HG02642 (cell line): ENCODE measurements around the gene SMARCB1.

Source experiments
- ATAC-seq: cut with Tn5 transposase; IDR thresholded peaks from one replicate; pipeline ENCODE4 v1.9.1; 2021; ENCODE audit warnings: mild to moderate bottlenecking; ENCODE audit not compliant: unreplicated experiment, poor library complexity

Gene SMARCB1

GRCh38 chr22:23800297-23801237, 13.8 kb downstream of the SMARCB1 start:
- peak; percentile 57 for ATAC-seq

GRCh38 chr22:23801238-23801821, 14.6 kb downstream of the SMARCB1 start:
- ATAC-seq: peak; percentile 18

- no peak for ATAC-seq
Observed at GRCh38 chr22:23801886-23802377, 15.2 kb downstream of the SMARCB1 start.

GRCh38 chr22:23803001-23803819, 16.4 kb downstream of the SMARCB1 start:
- ATAC-seq: no peak

- no peak for ATAC-seq
Observed at GRCh38 chr22:23804781-23805291, 18.1 kb downstream of the SMARCB1 start.

GRCh38 chr22:23806837-23807236, 20.1 kb downstream of the SMARCB1 start:
- no peak for ATAC-seq

- ATAC-seq: no peak
Observed at GRCh38 chr22:23812378-23812777, 25.6 kb downstream of the SMARCB1 start.

- ATAC-seq: no peak
Observed at GRCh38 chr22:23815541-23816155, 28.9 kb downstream of the SMARCB1 start.

GRCh38 chr22:23816156-23816976, 29.6 kb downstream of the SMARCB1 start:
- no peak for ATAC-seq

- no peak for ATAC-seq
Observed at GRCh38 chr22:23817146-23817545, 30.4 kb downstream of the SMARCB1 start.

- ATAC-seq: no peak
Observed at GRCh38 chr22:23818541-23818940, 31.8 kb downstream of the SMARCB1 start.

GRCh38 chr22:23820748-23821211, 34.0 kb downstream of the SMARCB1 start:
- no peak for ATAC-seq

GRCh38 chr22:23822101-23822671, 35.4 kb downstream of the SMARCB1 start:
- no peak for ATAC-seq

GRCh38 chr22:23823331-23823791, 36.6 kb downstream of the SMARCB1 start:
- ATAC-seq: no peak

GRCh38 chr22:23824476-23825245, 37.9 kb downstream of the SMARCB1 start:
- ATAC-seq: no peak

- no peak for ATAC-seq
Observed at GRCh38 chr22:23825246-23825905, 38.6 kb downstream of the SMARCB1 start.
